Measurements from ENCODE around the gene SPHK2. TPM values are rescaled to one million over a fixed set of nuclear protein-coding genes. Genes with fewer than 3 reads are reported as not detected.
A peak's percentile ranks its signal among the peaks of the same experiment; 100 is the strongest.

SPHK2 gene
- total RNA-seq, 2 experiments from 2014 or later, result 18.2 to 33.3 TPM

DNA sequence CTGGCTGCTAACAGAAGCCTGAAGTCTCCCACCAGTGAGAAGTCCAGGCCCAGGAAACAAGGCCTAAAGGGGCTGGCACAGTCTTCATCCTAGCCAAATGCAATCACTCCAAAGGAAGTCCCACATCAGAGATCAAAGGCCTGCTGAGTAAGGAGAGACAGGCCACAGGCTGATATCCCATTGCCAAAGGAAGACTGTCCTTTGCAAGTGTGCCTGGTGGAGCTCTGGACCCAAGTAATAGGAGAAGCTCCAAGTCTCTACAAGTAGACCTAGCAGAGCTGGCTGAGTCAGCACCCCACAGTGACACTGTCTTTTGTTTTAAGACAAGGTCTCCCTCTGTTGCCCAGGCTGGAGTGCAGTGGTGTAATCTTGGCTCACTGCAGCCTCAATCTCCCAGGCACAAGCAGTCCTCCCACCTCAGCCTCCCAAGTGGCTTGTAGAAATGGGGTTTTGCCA is 13.4 kb downstream of the SPHK2 start:
- ChIA-PET POLR2A (interaction anchor here (0.6 to 1.8 kb wide), 2 partner anchors 14 to 53 kb away, joined by 4 to 6 read pairs; partner anchors contain the start of genes RPL18 and SPHK2), CTCF (ENCODE audit: unreplicated experiment) (no interaction called here)
- Histone ChIP-seq H3K79me2 (ENCODE audit: insufficient read depth, low read depth, low read length) (no peaks in the 10 kb centered on the region; the same call in 1 of the 2 replicates), H2AFZ (ENCODE audit: low read length) (no peak overlapping the region), H4K20me1 (ENCODE audit: insufficient read depth, low read length) (no peaks in the 10 kb centered on the region), H3K4me2 (ENCODE audit: low read length) (peak overlapping the region; percentile 97), H3K27ac (ENCODE audit: low read depth, low read length, poor library complexity, severe bottlenecking) (peak overlapping the region; percentile 21), H3K36me3 (ENCODE audit: insufficient read depth, low read length) (peaks cover 25% of the 10 kb centered on the region; the same call in 1 of the 2 replicates), H3K9me2 (ENCODE audit: insufficient read depth, low read length) (no peaks in the 10 kb centered on the region), H3K4me3 (ENCODE audit: low read depth, low read length, poor library complexity, severe bottlenecking) (no peak overlapping the region), H3K4me1 (ENCODE audit: insufficient read depth, low read length, poor library complexity, severe bottlenecking) (peaks cover 35% of the 10 kb centered on the region), H3K9me3 (ENCODE audit: low read length) (no peaks in the 10 kb centered on the region)
- no peak for DNase-seq (ENCODE audit: low spot score)
- intact Hi-C loops (cut with micrococcal nuclease; ENCODE audit: unreplicated experiment), result loop anchor here (10.0 kb wide), 1 partner anchor 862 kb away; the partner anchor contains the start of gene RPS11
- TF ChIP-seq, protein P1, sequence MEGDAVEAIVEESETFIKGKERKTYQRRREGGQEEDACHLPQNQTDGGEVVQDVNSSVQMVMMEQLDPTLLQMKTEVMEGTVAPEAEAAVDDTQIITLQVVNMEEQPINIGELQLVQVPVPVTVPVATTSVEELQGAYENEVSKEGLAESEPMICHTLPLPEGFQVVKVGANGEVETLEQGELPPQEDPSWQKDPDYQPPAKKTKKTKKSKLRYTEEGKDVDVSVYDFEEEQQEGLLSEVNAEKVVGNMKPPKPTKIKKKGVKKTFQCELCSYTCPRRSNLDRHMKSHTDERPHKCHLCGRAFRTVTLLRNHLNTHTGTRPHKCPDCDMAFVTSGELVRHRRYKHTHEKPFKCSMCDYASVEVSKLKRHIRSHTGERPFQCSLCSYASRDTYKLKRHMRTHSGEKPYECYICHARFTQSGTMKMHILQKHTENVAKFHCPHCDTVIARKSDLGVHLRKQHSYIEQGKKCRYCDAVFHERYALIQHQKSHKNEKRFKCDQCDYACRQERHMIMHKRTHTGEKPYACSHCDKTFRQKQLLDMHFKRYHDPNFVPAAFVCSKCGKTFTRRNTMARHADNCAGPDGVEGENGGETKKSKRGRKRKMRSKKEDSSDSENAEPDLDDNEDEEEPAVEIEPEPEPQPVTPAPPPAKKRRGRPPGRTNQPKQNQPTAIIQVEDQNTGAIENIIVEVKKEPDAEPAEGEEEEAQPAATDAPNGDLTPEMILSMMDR (conservative IDR thresholded peaks at IDR 0.05; ENCODE audit: low read length), result no peak
- no peak for TF ChIP-seq EZH2phosphoT487 (IDR thresholded peaks at IDR 0.05; ENCODE audit: borderline replicate concordance, low read depth, low read length)
- BruUV-seq (replicated peaks), result no TSS peak

DNA sequence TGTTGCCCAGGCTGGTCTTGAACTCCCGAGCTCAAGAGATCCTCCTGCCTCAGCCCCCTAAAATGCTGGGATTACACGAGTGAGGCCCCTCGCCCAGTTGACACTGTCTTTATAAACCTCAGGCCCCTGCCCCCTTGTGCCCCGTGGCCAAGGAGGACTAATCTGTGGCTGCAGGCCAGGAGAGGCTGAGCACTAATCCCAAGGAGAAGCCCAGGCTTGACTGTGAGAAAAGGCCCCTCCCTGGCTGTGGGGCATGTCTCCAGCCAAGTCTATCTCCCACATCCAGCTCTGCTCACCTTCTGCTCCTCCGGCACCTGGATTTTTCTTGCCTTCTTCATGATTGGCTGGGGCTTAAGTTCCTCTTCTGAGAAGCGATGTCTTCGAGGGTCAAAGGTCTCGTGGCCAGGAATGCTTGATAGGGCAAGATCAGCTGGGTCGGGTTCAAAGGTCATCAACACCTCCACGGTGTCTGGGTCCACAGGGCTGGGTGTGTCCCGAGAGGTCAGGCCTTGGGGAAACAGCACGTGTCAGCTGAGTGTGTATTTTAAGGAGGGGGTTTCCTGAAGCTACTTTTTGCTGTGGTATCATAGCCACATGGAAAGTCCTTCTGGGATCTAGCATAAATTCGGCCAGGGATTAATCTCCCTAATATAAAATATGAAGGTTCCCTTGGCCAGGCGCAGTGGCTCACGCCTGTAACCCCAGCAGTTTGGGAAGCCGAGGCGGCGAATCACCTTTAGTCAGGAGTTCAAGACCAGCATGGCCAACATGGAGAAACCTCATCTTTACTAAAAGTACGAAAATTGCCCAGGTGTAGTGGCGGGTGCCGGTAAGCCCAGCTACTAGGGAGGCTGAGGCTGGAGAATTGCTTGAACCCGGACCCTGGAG is 14.1 kb downstream of the SPHK2 start:
- peaks cover 37% of the 10 kb centered on the region for H3K4me1 ChIP-seq (ENCODE audit: insufficient read depth, low read length, poor library complexity, severe bottlenecking)
- DNase-seq (ENCODE audit: low spot score), result no peak
- H2AFZ ChIP-seq (ENCODE audit: low read length), result no peak overlapping the region; the same call in 1 of the 2 replicates
- no peaks in the 10 kb centered on the region for H3K9me3 ChIP-seq (ENCODE audit: low read length)
- peaks cover 25% of the 10 kb centered on the region; the same call in 1 of the 2 replicates for H3K36me3 ChIP-seq (ENCODE audit: insufficient read depth, low read length)
- no peaks in the 10 kb centered on the region for H3K9me2 ChIP-seq (ENCODE audit: insufficient read depth, low read length)
- TF ChIP-seq, protein P1 (conservative IDR thresholded peaks at IDR 0.05; ENCODE audit: low read length), result no peak
- no peak for TF ChIP-seq EZH2phosphoT487 (IDR thresholded peaks at IDR 0.05; ENCODE audit: borderline replicate concordance, low read depth, low read length)
- ChIA-PET POLR2A (interaction anchor here (0.5 to 1.8 kb wide), 4 partner anchors 14 to 235 kb away, joined by 3 to 6 read pairs (median 4); partner anchors contain the start of genes RPL18 and SPHK2), CTCF (ENCODE audit: unreplicated experiment) (interaction anchor here (0.8 to 1.1 kb wide), 2 partner anchors 10 to 131 kb away, joined by 3 read pairs; no protein-coding TSS in a partner anchor)
- H3K4me2 ChIP-seq (ENCODE audit: low read length), result peak overlapping the region; percentile 97
- H3K79me2 ChIP-seq (ENCODE audit: insufficient read depth, low read depth, low read length), result no peaks in the 10 kb centered on the region; the same call in 1 of the 2 replicates
- intact Hi-C loops (cut with micrococcal nuclease; ENCODE audit: unreplicated experiment), result loop anchor here (10.0 kb wide), 1 partner anchor 861 kb away; the partner anchor contains the start of gene RPS11
- no TSS peak for BruUV-seq (replicated peaks)
- peak overlapping the region; percentile 76 for H3K4me3 ChIP-seq (ENCODE audit: low read depth, low read length, poor library complexity, severe bottlenecking)
- H3K27ac ChIP-seq (ENCODE audit: low read depth, low read length, poor library complexity, severe bottlenecking), result peak overlapping the region; percentile 82
- H4K20me1 ChIP-seq (ENCODE audit: insufficient read depth, low read length), result no peaks in the 10 kb centered on the region

Data from OCI-LY7 (cell line).